H1 (cell line): ENCODE measurements around the gene CAPN9. TPM values are rescaled to one million over a fixed set of nuclear protein-coding genes. Genes with fewer than 3 reads are reported as not detected.

Experiments used
- CTCF ChIA-PET: fragments of 300-600 bp; sonication (Branson Sonifier 250); formaldehyde crosslinking; loops from one replicate; lab custom pipeline; 2021; ENCODE audit not compliant: partially characterized antibody; lab: Charles Lee
- POLR2A ChIA-PET: fragments of 300-600 bp; sonication (Branson Sonifier 250); formaldehyde crosslinking; loops from one replicate; lab custom pipeline; 2021; ENCODE audit warnings: inconsistent platforms; ENCODE audit not compliant: partially characterized antibody; lab: Charles Lee
- DNase-seq, 2 experiments: peaks; one replicate each; pipeline versions ENCODE4 v3.0.0 to v3.0.0-alpha.2; 2010 to 2022; ENCODE audit warnings: low spot score in 2 of 2, low read depth in 1 of 2, mixed read lengths in 1 of 2
- FAIRE-seq: peaks from 2 replicates; lab custom pipeline; 2011; peaks lifted over from hg19 to GRCh38; lab: Jason Lieb, UNC
- H2AFZ ChIP-seq: 2 replicates; pipeline ENCODE4 v1.8.1; 2012; ENCODE audit warnings: low read length, inconsistent platforms
- H2AK5ac ChIP-seq: 2 replicates; pipeline ENCODE4 v1.6.1; 2013; ENCODE audit warnings: low read depth, low read length
- H2BK120ac ChIP-seq: replicated peaks from 2 replicates; pipeline ENCODE3; 2013; ENCODE audit warnings: low read depth, low read length, inconsistent platforms
- H2BK12ac ChIP-seq: 2 replicates; pipeline ENCODE4 v1.6.1; 2013; ENCODE audit warnings: low read depth, low read length
- H2BK15ac ChIP-seq: 2 replicates; pipeline ENCODE4 v1.6.1; 2013; ENCODE audit warnings: low read length
- H2BK20ac ChIP-seq: 2 replicates; pipeline ENCODE4 v1.6.1; 2013; ENCODE audit warnings: low read length
- H2BK5ac ChIP-seq: 2 replicates; pipeline ENCODE4 v1.6.1; 2013; ENCODE audit warnings: low read depth, low read length
- H3K14ac ChIP-seq: 2 replicates; pipeline ENCODE4 v1.6.1; 2013; ENCODE audit warnings: inconsistent platforms; ENCODE audit not compliant: insufficient read length
- H3K18ac ChIP-seq: 2 replicates; pipeline ENCODE4 v1.6.1; 2013; ENCODE audit warnings: low read length; ENCODE audit errors: extremely low read depth
- H3K23ac ChIP-seq: 2 replicates; pipeline ENCODE4 v1.6.1; 2013; ENCODE audit warnings: inconsistent platforms; ENCODE audit not compliant: insufficient read length
- H3K23me2 ChIP-seq: 2 replicates; pipeline ENCODE4 v1.6.1; 2013; ENCODE audit warnings: low read depth, low read length
- H3K27ac ChIP-seq: 2 replicates; pipeline ENCODE4 v1.6.1; 2011; ENCODE audit warnings: low read depth, low read length, inconsistent platforms
- H3K27me3 ChIP-seq, 4 experiments: replicated peaks in 1 of 4; 1 replicate in 1 of 4; 2 replicates in 3 of 4; pipeline versions ENCODE4 v1.6.1 to v1.8.1; 2011 to 2013; ENCODE audit warnings: low read length in 3 of 4, mild to moderate bottlenecking in 3 of 4, inconsistent platforms in 2 of 4, mixed read lengths in 2 of 4, moderate library complexity in 1 of 4; ENCODE audit not compliant: control insufficient read depth in 3 of 4, insufficient read depth in 3 of 4; ENCODE audit errors: extremely low read depth in 1 of 4
- H3K36me3 ChIP-seq, 4 experiments: 2 replicates each; pipeline versions ENCODE4 v1.6.1 to v1.8.1; 2011 to 2013; ENCODE audit warnings: mild to moderate bottlenecking in 4 of 4, low read length in 3 of 4, moderate library complexity in 2 of 4, control low read depth in 1 of 4, inconsistent platforms in 1 of 4; ENCODE audit not compliant: insufficient read depth in 4 of 4, control insufficient read depth in 2 of 4
- H3K4ac ChIP-seq: replicated peaks from 2 replicates; pipeline ENCODE3; 2013; ENCODE audit warnings: low read length, low read depth, mixed read lengths, inconsistent platforms; ENCODE audit not compliant: insufficient read length
- H3K4me1 ChIP-seq, 4 experiments: replicated peaks in 1 of 4; 1 replicate in 1 of 4; 2 replicates in 3 of 4; pipeline versions ENCODE4 v1.6.1 to v1.8.1; 2011 to 2013; ENCODE audit warnings: low read length in 3 of 4, inconsistent platforms in 2 of 4, mixed read lengths in 1 of 4; ENCODE audit not compliant: insufficient read depth in 4 of 4, control insufficient read depth in 3 of 4
- H3K4me2 ChIP-seq, 2 experiments: 2 replicates each; pipeline versions ENCODE4 v1.6.1 to v1.8.1; 2011 to 2013; ENCODE audit warnings: low read depth in 2 of 2, low read length in 2 of 2, control low read depth in 1 of 2, inconsistent platforms in 1 of 2, mild to moderate bottlenecking in 1 of 2; ENCODE audit not compliant: insufficient read depth in 1 of 2
- H3K4me3 ChIP-seq, 4 experiments: fragments of 200-600, 300-600 bp in 1 of 4; sonication (generic), shearing (Covaris generic), sonication (Bioruptor Twin) in 1 of 4; 2 replicates each; pipeline versions ENCODE4 v1.5.1 to v1.8.1; 2011 to 2016; ENCODE audit warnings: low read length in 4 of 4, low read depth in 3 of 4, control low read depth in 2 of 4, inconsistent platforms in 2 of 4, mild to moderate bottlenecking in 2 of 4, mixed read lengths in 1 of 4, moderate library complexity in 1 of 4; ENCODE audit not compliant: insufficient read depth in 2 of 4; ENCODE audit errors: extremely low read depth in 1 of 4
- H3K56ac ChIP-seq: replicated peaks from 2 replicates; pipeline ENCODE3; 2013; ENCODE audit warnings: low read depth, mild to moderate bottlenecking, mixed read lengths, low read length, inconsistent platforms; ENCODE audit not compliant: insufficient read length
- H3K79me1 ChIP-seq: 2 replicates; pipeline ENCODE4 v1.6.1; 2013; ENCODE audit warnings: low read depth, low read length, control low read depth
- H3K79me2 ChIP-seq, 2 experiments: 2 replicates each; pipeline versions ENCODE4 v1.6.1 to v1.8.1; 2012 to 2013; ENCODE audit warnings: low read length in 2 of 2, mild to moderate bottlenecking in 2 of 2, inconsistent platforms in 1 of 2; ENCODE audit not compliant: insufficient read depth in 2 of 2, control insufficient read depth in 1 of 2
- H3K9ac ChIP-seq, 4 experiments: replicated peaks in 1 of 4; 1 replicate in 1 of 4; 2 replicates in 3 of 4; pipeline versions ENCODE4 v1.6.1 to v1.8.1; 2011 to 2013; ENCODE audit warnings: low read depth in 3 of 4, low read length in 3 of 4, control low read depth in 2 of 4, mild to moderate bottlenecking in 2 of 4, moderate library complexity in 2 of 4, inconsistent platforms in 1 of 4; ENCODE audit errors: extremely low read depth in 1 of 4
- H3K9me3 ChIP-seq, 2 experiments: 2 replicates each; pipeline versions ENCODE4 v1.6.1 to v1.8.1; 2012 to 2013; ENCODE audit warnings: mild to moderate bottlenecking in 2 of 2, moderate library complexity in 2 of 2, control low read depth in 1 of 2, inconsistent platforms in 1 of 2, low read depth in 1 of 2, low read length in 1 of 2, mixed read lengths in 1 of 2; ENCODE audit not compliant: insufficient read depth in 2 of 2
- H4K20me1 ChIP-seq, 2 experiments: replicated peaks in 1 of 2; 2 replicates each; pipeline versions ENCODE3 to v1.8.1; 2011 to 2013; ENCODE audit warnings: inconsistent platforms in 2 of 2, low read length in 2 of 2, mild to moderate bottlenecking in 1 of 2; ENCODE audit not compliant: insufficient read depth in 2 of 2, control insufficient read depth in 1 of 2
- H4K5ac ChIP-seq: 2 replicates; pipeline ENCODE4 v1.6.1; 2013; ENCODE audit warnings: low read length, low read depth, mixed read lengths, inconsistent platforms; ENCODE audit not compliant: insufficient read length
- H4K8ac ChIP-seq: 2 replicates; pipeline ENCODE4 v1.8.0; 2013; ENCODE audit warnings: mild to moderate bottlenecking, moderate library complexity, low read length, inconsistent platforms; ENCODE audit not compliant: insufficient read depth; ENCODE audit errors: extremely low read depth
- H4K91ac ChIP-seq: replicated peaks from 2 replicates; pipeline ENCODE3; 2013; ENCODE audit warnings: low read length, mixed read lengths, inconsistent platforms; ENCODE audit not compliant: insufficient read length
- JUND ChIP-seq: IDR thresholded peaks from 2 replicates; pipeline ENCODE4 v1.6.1; 2011; ENCODE audit warnings: mild to moderate bottlenecking, improper control_type of control experiment, low read length
- RBBP5 ChIP-seq: IDR thresholded peaks from 2 replicates; pipeline ENCODE4 v1.7.1; 2012; ENCODE audit warnings: low read depth, mild to moderate bottlenecking, inconsistent platforms, low read length, moderate library complexity, borderline replicate concordance
- SUZ12 ChIP-seq: fragments of 200-600 bp; sonication (generic); IDR thresholded peaks from 2 replicates; pipeline ENCODE4 v1.6.1; 2012; ENCODE audit warnings: mild to moderate bottlenecking, inconsistent platforms, low read length, moderate library complexity, mixed read lengths
- WGBS, 2 experiments: shearing (Covaris generic) in 1 of 2; methylation state at CpG; one replicate each; pipeline versions ENCODE4 v1.1.6 to v1.1.7; 2013 to 2015; ENCODE audit warnings: low lambda C conversion rate in 2 of 2, mixed read lengths in 2 of 2, inconsistent platforms in 1 of 2, low coverage in 1 of 2, missing lambda C conversion rate in 1 of 2; ENCODE audit not compliant: insufficient replicate concordance in 2 of 2, insufficient coverage in 1 of 2, insufficient read length in 1 of 2; ENCODE audit errors: extremely low coverage in 1 of 2, missing lambda C conversion rate in 1 of 2; 5-methylcytosine and 5-hydroxymethylcytosine counted together
- polyA plus RNA-seq, 7 experiments: library from polyadenylated mRNA; depleted of rRNA in 3 of 7; stranded (reverse) in 5 of 7; unstranded in 2 of 7; fragments of >200 nt in 5 of 7; fragments of 200-250 nt in 2 of 7; gene quantifications; 1 replicate in 5 of 7; 2 replicates in 1 of 7; 4 replicates in 1 of 7; pipeline versions ENCODE4 v1.2.1 to v1.2.3, GENCODE V29; 2011 to 2013; ENCODE audit warnings: missing spikeins in 2 of 7, mixed read lengths in 2 of 7
- total RNA-seq: library from RNA; stranded (reverse); fragmentation: NEBNext Ultra II Directional; extraction: Animal tissue kit (Norgen Biotek cat#: 25700); gene quantifications from 2 replicates; pipeline ENCODE4 v1.2.1, GENCODE V29; 2021

Gene CAPN9
- total and polyA plus RNA-seq, 2 of the 8 experiments (the other 6 are each of a cell fraction or from before 2014, with no cell fraction given): 0.22 to 0.76 TPM

DNA sequence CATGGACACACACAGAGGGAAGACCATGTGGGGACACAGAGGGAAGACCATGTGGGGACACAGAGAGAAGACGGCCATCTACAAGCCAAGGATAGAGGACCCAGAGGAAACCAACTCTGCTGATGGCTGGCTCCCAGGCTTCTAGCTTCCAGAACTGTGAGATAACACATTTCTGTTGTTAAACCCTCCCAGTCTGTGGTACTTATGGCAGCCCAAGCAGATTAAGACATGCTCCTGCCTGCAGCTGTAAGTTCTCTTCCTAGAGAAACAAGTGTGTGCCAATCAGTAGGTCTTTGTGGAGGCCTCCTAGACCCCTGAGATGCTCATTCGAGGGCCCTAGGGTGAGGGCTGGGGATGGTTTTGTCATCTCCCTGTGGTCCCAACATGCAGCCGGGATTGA lies 35.9 kb upstream of the CAPN9 start:
- no peak for FAIRE-seq
- no peak overlapping the region for H3K4me3 ChIP-seq
- H3K23ac ChIP-seq: no peak overlapping the region
- H4K20me1 ChIP-seq: no peaks in the 10 kb centered on the region
- no peaks in the 10 kb centered on the region for H3K23me2 ChIP-seq
- H2BK5ac ChIP-seq: no peak overlapping the region
- no peak overlapping the region for H2BK120ac ChIP-seq
- no peak overlapping the region for H2BK20ac ChIP-seq
- H4K91ac ChIP-seq: no peak overlapping the region
- ChIA-PET CTCF (interaction anchor here (1.0 to 5.7 kb wide), 3 partner anchors 13 to 87 kb away, joined by 3 to 26 read pairs (median 10); no protein-coding TSS in a partner anchor), POLR2A (interaction anchor here (1.2 to 1.3 kb wide), 2 partner anchors 16 to 42 kb away, joined by 3 to 4 read pairs; no protein-coding TSS in a partner anchor)
- H3K36me3 ChIP-seq: no peaks in the 10 kb centered on the region
- no peak for DNase-seq
- H3K56ac ChIP-seq: no peak overlapping the region
- no peak overlapping the region for H4K8ac ChIP-seq
- TF ChIP-seq SUZ12 (no peak), JUND (no peak), RBBP5 (no peak)
- H3K14ac ChIP-seq: no peak overlapping the region
- H3K79me1 ChIP-seq: no peaks in the 10 kb centered on the region
- H2AK5ac ChIP-seq: no peak overlapping the region
- H2BK15ac ChIP-seq: no peak overlapping the region
- no peak overlapping the region for H3K4me2 ChIP-seq
- H3K79me2 ChIP-seq: no peaks in the 10 kb centered on the region
- no peak overlapping the region for H3K18ac ChIP-seq
- H3K9me3 ChIP-seq: no peaks in the 10 kb centered on the region
- no peak overlapping the region for H4K5ac ChIP-seq
- no peak overlapping the region for H2AFZ ChIP-seq
- H3K4me1 ChIP-seq: peaks cover 0 to 10% (median 4%) of the 10 kb centered on the region in 4 experiments; a peak in 4 of 7 replicates
- WGBS, 2 experiments: 93% methylated on average over 3 of the region's 3 CpGs; no CpG with 5 or more reads in 1 of the 2 experiments
- H3K4ac ChIP-seq: no peak overlapping the region
- no peak overlapping the region for H3K9ac ChIP-seq
- no peaks in the 10 kb centered on the region; a peak in 1 of 7 replicates for H3K27me3 ChIP-seq
- no peak overlapping the region for H3K27ac ChIP-seq
- H2BK12ac ChIP-seq: no peak overlapping the region
